Parathyroid adenoma (tissue), 2 donors: ENCODE measurements around the gene ITCH.
"Not testable (repeated sequence)": the region's sequence is repeated elsewhere in the genome, so short reads cannot be mapped to it uniquely, and the experiment has no call there.

ENCODE experiments used
- H2AFZ ChIP-seq: fragments of 300-600 bp; sonication (generic); one replicate; pipeline ENCODE4 v1.7.0; 2017; ENCODE audit warnings: antibody characterized with exemption, mild to moderate bottlenecking
- H3K27ac ChIP-seq: fragments of 300-600 bp; sonication (generic); one replicate; pipeline ENCODE4 v1.7.0; 2017
- H3K27me3 ChIP-seq: fragments of 300-600 bp; sonication (generic); one replicate; pipeline ENCODE4 v1.7.0; 2017; ENCODE audit warnings: low read length; ENCODE audit not compliant: control insufficient read depth, insufficient read depth
- H3K36me3 ChIP-seq: fragments of 300-600 bp; sonication (generic); one replicate; pipeline ENCODE4 v1.7.0; 2017; ENCODE audit warnings: low read length; ENCODE audit not compliant: control insufficient read depth, insufficient read depth
- H3K4me1 ChIP-seq: fragments of 300-600 bp; sonication (generic); one replicate; pipeline ENCODE4 v1.7.0; 2017; ENCODE audit warnings: control low read depth
- H3K4me2 ChIP-seq: fragments of 300-600 bp; sonication (generic); one replicate; pipeline ENCODE4 v1.7.0; 2017; ENCODE audit warnings: low read length
- H3K4me3 ChIP-seq: fragments of 300-600 bp; sonication (generic); one replicate; pipeline ENCODE4 v1.7.0; 2017; ENCODE audit warnings: low read depth, low read length
- H3K79me2 ChIP-seq: fragments of 300-600 bp; sonication (generic); one replicate; pipeline ENCODE4 v1.7.0; 2017; ENCODE audit warnings: control low read depth
- H3K9ac ChIP-seq: fragments of 300-600 bp; sonication (generic); one replicate; pipeline ENCODE4 v1.7.0; 2017; ENCODE audit warnings: mild to moderate bottlenecking
- H3K9me3 ChIP-seq: fragments of 300-600 bp; sonication (generic); one replicate; pipeline ENCODE4 v1.7.0; 2017; ENCODE audit warnings: low read length; ENCODE audit not compliant: control insufficient read depth
- CTCF ChIP-seq: fragments of 300-600 bp; sonication (generic); IDR thresholded peaks from one replicate; pipeline ENCODE4 v1.7.0; 2017; ENCODE audit warnings: antibody characterized with exemption, mild to moderate bottlenecking
- donor health status: primary hyperparathyroidism.

The ITCH gene

GRCh38 chr20:34388678-34389077 is 25.6 kb downstream of the ITCH start:
- H3K4me1 ChIP-seq: no peaks in the 10 kb centered on the region
- no peak overlapping the region for H3K9ac ChIP-seq
- H3K27me3 ChIP-seq: no peaks in the 10 kb centered on the region
- H3K27ac ChIP-seq: no peak overlapping the region
- H3K4me3 ChIP-seq: no peak overlapping the region
- no peak overlapping the region for H3K4me2 ChIP-seq
- H2AFZ ChIP-seq: no peak overlapping the region
- H3K36me3 ChIP-seq: no peaks in the 10 kb centered on the region
- TF ChIP-seq CTCF: no peak
- peaks cover 27% of the 10 kb centered on the region for H3K79me2 ChIP-seq
- H3K9me3 ChIP-seq: no peaks in the 10 kb centered on the region

- Histone ChIP-seq H2AFZ (no peak overlapping the region), H3K4me1 (no peaks in the 10 kb centered on the region), H3K4me2 (no peak overlapping the region), H3K9ac (no peak overlapping the region), H3K36me3 (no peaks in the 10 kb centered on the region), H3K27ac (no peak overlapping the region), H3K4me3 (no peak overlapping the region), H3K79me2 (peaks cover 30% of the 10 kb centered on the region), H3K27me3 (no peaks in the 10 kb centered on the region), H3K9me3 (no peaks in the 10 kb centered on the region)
- no peak for TF ChIP-seq CTCF
Observed at GRCh38 chr20:34389206-34389953, 26.3 kb downstream of the ITCH start.

GRCh38 chr20:34389954-34390555 is 27.0 kb downstream of the ITCH start:
- H3K36me3 ChIP-seq: no peaks in the 10 kb centered on the region
- no peak overlapping the region for H3K4me3 ChIP-seq
- no peak for TF ChIP-seq CTCF
- no peak overlapping the region for H3K9ac ChIP-seq
- H3K27ac ChIP-seq: no peak overlapping the region
- peaks cover 34% of the 10 kb centered on the region for H3K79me2 ChIP-seq
- no peak overlapping the region for H3K4me2 ChIP-seq
- no peaks in the 10 kb centered on the region for H3K27me3 ChIP-seq
- no peaks in the 10 kb centered on the region for H3K9me3 ChIP-seq
- no peaks in the 10 kb centered on the region for H3K4me1 ChIP-seq
- no peak overlapping the region for H2AFZ ChIP-seq

- no peak overlapping the region for H3K4me3 ChIP-seq
- H3K27me3 ChIP-seq: no peaks in the 10 kb centered on the region
- peaks cover 31% of the 10 kb centered on the region for H3K79me2 ChIP-seq
- H3K4me2 ChIP-seq: no peak overlapping the region
- H3K27ac ChIP-seq: no peak overlapping the region
- H2AFZ ChIP-seq: no peak overlapping the region
- H3K4me1 ChIP-seq: no peaks in the 10 kb centered on the region
- no peaks in the 10 kb centered on the region for H3K9me3 ChIP-seq
- H3K9ac ChIP-seq: no peak overlapping the region
- no peaks in the 10 kb centered on the region for H3K36me3 ChIP-seq
- no peak for TF ChIP-seq CTCF
Observed at GRCh38 chr20:34396408-34396807, 33.3 kb downstream of the ITCH start.

- H3K27me3 ChIP-seq: no peaks in the 10 kb centered on the region
- H3K36me3 ChIP-seq: no peaks in the 10 kb centered on the region
- no peak overlapping the region for H3K4me2 ChIP-seq
- no peaks in the 10 kb centered on the region for H3K9me3 ChIP-seq
- H3K4me1 ChIP-seq: no peaks in the 10 kb centered on the region
- no peak for TF ChIP-seq CTCF
- no peak overlapping the region for H3K9ac ChIP-seq
- H3K79me2 ChIP-seq: peaks cover 31% of the 10 kb centered on the region
- H3K4me3 ChIP-seq: no peak overlapping the region
- no peak overlapping the region for H2AFZ ChIP-seq
- no peak overlapping the region for H3K27ac ChIP-seq
Observed at GRCh38 chr20:34397096-34397495, 34.0 kb downstream of the ITCH start.

- H2AFZ ChIP-seq, H3K27ac ChIP-seq, H3K9ac ChIP-seq, H3K27me3 ChIP-seq, H3K4me3 ChIP-seq, H3K4me1 ChIP-seq, H3K9me3 ChIP-seq, H3K4me2 ChIP-seq, H3K36me3 ChIP-seq: not testable (repeated sequence)
- H3K79me2 ChIP-seq: peaks cover 20% of the 10 kb centered on the region
Observed at GRCh38 chr20:34400776-34401175, 37.7 kb downstream of the ITCH start.
